Measurements from ENCODE around the gene CD8B2. TPM values are rescaled to one million over a fixed set of nuclear protein-coding genes. Genes with fewer than 3 reads are reported as not detected.
A peak's percentile ranks its signal among the peaks of the same experiment; 100 is the strongest.

The CD8B2 gene
- total and polyA plus RNA-seq, 2 experiments from 2014 or later, result not detected

- Histone ChIP-seq H3K36me3 (no peaks in the 10 kb centered on the region), H3K4me1 (ENCODE audit: low read depth) (no peaks in the 10 kb centered on the region), H3K9me3 (ENCODE audit: low read depth) (no peaks in the 10 kb centered on the region), H3K4me3 (no peak overlapping the region), H3K27me3 (no peaks in the 10 kb centered on the region), H3K27ac (no peak overlapping the region)
- TF ChIP-seq CTCF (IDR thresholded peaks at IDR 0.05; ENCODE audit: low read depth, low read length), result no peak
- no peak for DNase-seq (ENCODE audit: low read depth in 1 of 2, low spot score in 1 of 2)
Observed at GRCh38 chr2:106561356-106561755, 74.2 kb downstream of the CD8B2 start.

GRCh38 chr2:106561803-106562202 lies 74.6 kb downstream of the CD8B2 start:
- Histone ChIP-seq H3K27me3 (no peaks in the 10 kb centered on the region), H3K27ac (no peak overlapping the region), H3K4me3 (no peak overlapping the region), H3K4me1 (ENCODE audit: low read depth) (no peaks in the 10 kb centered on the region), H3K36me3 (no peaks in the 10 kb centered on the region), H3K9me3 (ENCODE audit: low read depth) (no peaks in the 10 kb centered on the region)
- DNase-seq (ENCODE audit: low read depth in 1 of 2, low spot score in 1 of 2), result no peak
- TF ChIP-seq CTCF (IDR thresholded peaks at IDR 0.05; ENCODE audit: low read depth, low read length), result no peak

- no peaks in the 10 kb centered on the region for H3K36me3 ChIP-seq
- no peaks in the 10 kb centered on the region for H3K9me3 ChIP-seq (ENCODE audit: low read depth)
- no peak for TF ChIP-seq CTCF (IDR thresholded peaks at IDR 0.05; ENCODE audit: low read depth, low read length)
- H3K4me1 ChIP-seq (ENCODE audit: low read depth), result no peaks in the 10 kb centered on the region
- no peaks in the 10 kb centered on the region for H3K27me3 ChIP-seq
- H3K27ac ChIP-seq, result no peak overlapping the region
- peak in 1 of 2 donors; percentile 26 for DNase-seq (ENCODE audit: low read depth in 1 of 2, low spot score in 1 of 2)
- no peak overlapping the region for H3K4me3 ChIP-seq
Observed at GRCh38 chr2:106562268-106563186, 75.4 kb downstream of the CD8B2 start.

GRCh38 chr2:106563195-106563594 lies 76.0 kb downstream of the CD8B2 start:
- Histone ChIP-seq H3K4me1 (ENCODE audit: low read depth) (no peaks in the 10 kb centered on the region), H3K27ac (no peak overlapping the region), H3K27me3 (no peaks in the 10 kb centered on the region), H3K9me3 (ENCODE audit: low read depth) (no peaks in the 10 kb centered on the region), H3K36me3 (no peaks in the 10 kb centered on the region), H3K4me3 (no peak overlapping the region)
- TF ChIP-seq CTCF (IDR thresholded peaks at IDR 0.05; ENCODE audit: low read depth, low read length), result no peak
- DNase-seq (ENCODE audit: low read depth in 1 of 2, low spot score in 1 of 2), result no peak

- H3K27ac ChIP-seq, result no peak overlapping the region
- no peaks in the 10 kb centered on the region for H3K36me3 ChIP-seq
- no peak for TF ChIP-seq CTCF (IDR thresholded peaks at IDR 0.05; ENCODE audit: low read depth, low read length)
- H3K9me3 ChIP-seq (ENCODE audit: low read depth), result no peaks in the 10 kb centered on the region
- no peaks in the 10 kb centered on the region for H3K4me1 ChIP-seq (ENCODE audit: low read depth)
- no peaks in the 10 kb centered on the region for H3K27me3 ChIP-seq
- H3K4me3 ChIP-seq, result no peak overlapping the region
- no peak for DNase-seq (ENCODE audit: low read depth in 1 of 2, low spot score in 1 of 2)
Observed at GRCh38 chr2:106565599-106565998, 78.4 kb downstream of the CD8B2 start.

Measured in cardiac muscle cell (in vitro differentiated cells and primary cell).